Upper lobe of left lung (tissue), 4 donors: ENCODE results near the gene PTH2.

Experiments
- POLR2A ChIP-seq, 4 donors: fragments of 450-650 bp; IDR thresholded peaks; one replicate each; pipeline ENCODE4 v1.5.1; 2016 to 2017; ENCODE audit warnings: antibody characterized with exemption in 4 of 4, mild to moderate bottlenecking in 2 of 4
- POLR2AphosphoS5 ChIP-seq, 2 donors: sonication (generic); formaldehyde crosslinking; IDR thresholded peaks; one replicate each; pipeline ENCODE4 v1.5.1; 2017; ENCODE audit warnings: antibody characterized with exemption in 2 of 2
- TF ChIP-seq, protein P1 (sequence below), 6 experiments: fragments of 450-650 bp in 4 of 6; fragments of 200-600 bp in 2 of 6; sonication (generic) in 2 of 6; IDR thresholded peaks; one replicate each; pipeline ENCODE4 v1.5.1; 2016 to 2019; ENCODE audit warnings: antibody characterized with exemption in 6 of 6

DNA sequence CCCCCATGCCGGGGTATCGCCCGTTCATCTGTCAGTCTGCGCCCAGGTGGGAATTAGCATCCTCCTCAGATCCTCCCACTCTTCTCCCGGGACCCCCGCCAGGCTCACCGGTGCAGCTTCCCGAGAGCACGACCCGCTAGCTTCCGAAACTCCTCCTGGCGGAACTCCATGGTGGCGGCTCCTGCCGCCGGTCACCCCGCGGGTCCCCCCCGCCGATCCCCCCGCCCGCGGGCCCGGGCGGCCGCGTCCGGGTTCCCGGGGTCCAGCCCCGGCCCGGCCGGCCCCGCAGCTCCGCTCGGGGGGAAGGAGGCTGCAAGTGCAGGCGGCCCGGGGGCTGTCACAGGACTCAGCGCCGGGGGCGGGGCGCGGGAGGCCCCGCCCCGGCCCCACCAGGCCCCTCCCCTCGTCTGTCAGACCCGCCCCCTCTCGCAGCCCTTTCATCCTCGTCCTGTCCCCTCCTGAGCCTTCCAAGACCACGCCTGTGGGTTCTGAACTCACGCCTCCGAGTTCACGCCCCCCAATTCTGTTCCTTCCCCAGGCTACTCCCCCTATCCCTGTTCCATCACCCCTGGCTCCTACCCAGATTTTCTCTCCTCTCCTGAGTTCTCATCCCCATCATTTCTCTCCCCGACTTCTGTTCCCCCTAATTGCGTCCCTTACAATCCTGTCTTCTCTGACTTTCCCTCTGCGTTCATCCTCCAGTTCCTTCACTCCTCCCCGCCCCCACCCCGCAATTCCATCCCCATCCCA is 18.1 kb upstream of the PTH2 start, which contains the start of gene SLC17A7:
- TF ChIP-seq POLR2A (IDR thresholded peaks at IDR 0.05) (no peak), POLR2AphosphoS5 (IDR thresholded peaks at IDR 0.05) (no peak)
- TF ChIP-seq, protein P1, sequence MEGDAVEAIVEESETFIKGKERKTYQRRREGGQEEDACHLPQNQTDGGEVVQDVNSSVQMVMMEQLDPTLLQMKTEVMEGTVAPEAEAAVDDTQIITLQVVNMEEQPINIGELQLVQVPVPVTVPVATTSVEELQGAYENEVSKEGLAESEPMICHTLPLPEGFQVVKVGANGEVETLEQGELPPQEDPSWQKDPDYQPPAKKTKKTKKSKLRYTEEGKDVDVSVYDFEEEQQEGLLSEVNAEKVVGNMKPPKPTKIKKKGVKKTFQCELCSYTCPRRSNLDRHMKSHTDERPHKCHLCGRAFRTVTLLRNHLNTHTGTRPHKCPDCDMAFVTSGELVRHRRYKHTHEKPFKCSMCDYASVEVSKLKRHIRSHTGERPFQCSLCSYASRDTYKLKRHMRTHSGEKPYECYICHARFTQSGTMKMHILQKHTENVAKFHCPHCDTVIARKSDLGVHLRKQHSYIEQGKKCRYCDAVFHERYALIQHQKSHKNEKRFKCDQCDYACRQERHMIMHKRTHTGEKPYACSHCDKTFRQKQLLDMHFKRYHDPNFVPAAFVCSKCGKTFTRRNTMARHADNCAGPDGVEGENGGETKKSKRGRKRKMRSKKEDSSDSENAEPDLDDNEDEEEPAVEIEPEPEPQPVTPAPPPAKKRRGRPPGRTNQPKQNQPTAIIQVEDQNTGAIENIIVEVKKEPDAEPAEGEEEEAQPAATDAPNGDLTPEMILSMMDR (IDR thresholded peaks at IDR 0.05) = no peak
